Measurements from ENCODE around the gene FGD3.
A peak's percentile ranks its signal among the peaks of the same experiment; 100 is the strongest.

The FGD3 gene

GRCh38 chr9:92980085-92980745 is 32.9 kb downstream of the FGD3 start:
- POLR2A ChIA-PET, result no interaction called here
- no peak for DNase-seq (ENCODE audit: low read depth, low spot score)
- CTCF ChIA-PET, result no interaction called here

GRCh38 chr9:92982130-92982529 is 34.8 kb downstream of the FGD3 start:
- TF ChIP-seq CTCF (IDR thresholded peaks at IDR 0.05; ENCODE audit: insufficient read depth, low read length, missing control alignments), result no peak
- DNase-seq (ENCODE audit: low read depth, low spot score), result no peak
- POLR2A ChIA-PET, result no interaction called here
- CTCF ChIA-PET, result no interaction called here
- H3K4me3 ChIP-seq (ENCODE audit: low read depth, low read length), result no peak overlapping the region

More at GRCh38 chr9:92980085-92980745, 32.9 kb downstream of the FGD3 start:
- no peak for TF ChIP-seq CTCF (IDR thresholded peaks at IDR 0.05; ENCODE audit: insufficient read depth, low read length, missing control alignments)
- no peak overlapping the region for H3K4me3 ChIP-seq (ENCODE audit: low read depth, low read length)

- TF ChIP-seq CTCF (IDR thresholded peaks at IDR 0.05; ENCODE audit: insufficient read depth, low read length, missing control alignments), result no peak
- ChIA-PET CTCF (no interaction called here), POLR2A (no interaction called here)
- H3K4me3 ChIP-seq (ENCODE audit: low read depth, low read length), result no peak overlapping the region
- DNase-seq (ENCODE audit: low read depth, low spot score), result no peak
Observed at GRCh38 chr9:92983984-92984589, 36.8 kb downstream of the FGD3 start.

- no peak for TF ChIP-seq CTCF (IDR thresholded peaks at IDR 0.05; ENCODE audit: insufficient read depth, low read length, missing control alignments)
- POLR2A ChIA-PET, result no interaction called here
- DNase-seq (ENCODE audit: low read depth, low spot score), result no peak
- CTCF ChIA-PET, result no interaction called here
- no peak overlapping the region for H3K4me3 ChIP-seq (ENCODE audit: low read depth, low read length)
Observed at GRCh38 chr9:92984976-92985375, 37.7 kb downstream of the FGD3 start.

- TF ChIP-seq CTCF (IDR thresholded peaks at IDR 0.05; ENCODE audit: insufficient read depth, low read length, missing control alignments), result peak; percentile 18
- H3K4me3 ChIP-seq (ENCODE audit: low read depth, low read length), result no peak overlapping the region
- POLR2A ChIA-PET, result no interaction called here
- DNase-seq (ENCODE audit: low read depth, low spot score), result no peak
- CTCF ChIA-PET, result interaction anchor here (1.3 kb wide), 1 partner anchor 13 kb away, joined by 3 read pairs; no protein-coding TSS in a partner anchor
Observed at GRCh38 chr9:92986176-92987119, 39.1 kb downstream of the FGD3 start.

GRCh38 chr9:92988215-92988768 is 41.0 kb downstream of the FGD3 start:
- TF ChIP-seq CTCF (IDR thresholded peaks at IDR 0.05; ENCODE audit: insufficient read depth, low read length, missing control alignments), result no peak
- ChIA-PET POLR2A (no interaction called here), CTCF (no interaction called here)
- H3K4me3 ChIP-seq (ENCODE audit: low read depth, low read length), result no peak overlapping the region
- no peak for DNase-seq (ENCODE audit: low read depth, low spot score)
